Esophagus squamous epithelium (tissue), 4 donors: ENCODE data around the gene TULP3.

Experiments
- CTCF ChIP-seq, 6 experiments: fragments of 450-650 bp in 4 of 6; fragments of 200-600 bp in 2 of 6; sonication (generic) in 2 of 6; IDR thresholded peaks; one replicate each; pipeline ENCODE4 v1.5.1; 2016 to 2019; ENCODE audit warnings: antibody characterized with exemption in 6 of 6, mild to moderate bottlenecking in 4 of 6, moderate library complexity in 4 of 6
- POLR2A ChIP-seq, 4 donors: fragments of 450-650 bp; IDR thresholded peaks; one replicate each; pipeline ENCODE4 v1.6.1; 2017; ENCODE audit warnings: antibody characterized with exemption in 4 of 4, mild to moderate bottlenecking in 4 of 4, moderate library complexity in 3 of 4

- no peak for TF ChIP-seq POLR2A (IDR thresholded peaks at IDR 0.05)
- TF ChIP-seq CTCF (IDR thresholded peaks at IDR 0.05): no peak
These were observed 5.9 kb upstream of the TULP3 start for GRCh38 chr12:2884810-2885209.
